Left renal pelvis (tissue), 4 donors: Measurements from ENCODE around the gene CBARP. TPM values are rescaled to one million over a fixed set of nuclear protein-coding genes. Genes with fewer than 3 reads are reported as not detected.
"Not testable (repeated sequence)": the region's sequence is repeated elsewhere in the genome, so short reads cannot be mapped to it uniquely, and the experiment has no call there.

ENCODE experiments used
- DNase-seq, 4 donors: peaks; one replicate each; pipeline ENCODE4 v3.0.0-alpha.2; 2013; ENCODE audit warnings: low read depth in 4 of 4, low spot score in 3 of 4
- polyA plus RNA-seq, 4 donors: library from polyadenylated mRNA; unstranded; fragments of 120-200 nt; gene quantifications; one replicate each; pipeline ENCODE4 v1.2.1, GENCODE V29; 2013; ENCODE audit not compliant: insufficient read length in 4 of 4

Gene CBARP
- polyA plus RNA-seq, 4 donors: 1.4 to 3.5 (median 1.9) TPM

- no peak for DNase-seq
These were observed 16.9 kb upstream of the CBARP start for GRCh38 chr19:1254530-1255185.

GRCh38 chr19:1254081-1254527 is 16.3 kb upstream of the CBARP start:
- DNase-seq: no peak

- DNase-seq: no peak
These were observed 15.8 kb upstream of the CBARP start for GRCh38 chr19:1253514-1254080.

GRCh38 chr19:1252821-1253513 is 15.2 kb upstream of the CBARP start:
- no peak for DNase-seq

- no peak for DNase-seq
These were observed 14.5 kb upstream of the CBARP start for GRCh38 chr19:1252221-1252820.

- DNase-seq: no peak
These were observed 13.8 kb upstream of the CBARP start for GRCh38 chr19:1251330-1252220.

- DNase-seq: no peak
These were observed 12.8 kb upstream of the CBARP start for GRCh38 chr19:1250437-1251260.

GRCh38 chr19:1249990-1250436 is 12.2 kb upstream of the CBARP start:
- no peak for DNase-seq

GRCh38 chr19:1249298-1249989 is 11.6 kb upstream of the CBARP start:
- peak; percentile 92 to 94 (median 93) for DNase-seq

- DNase-seq: no peak
These were observed 11.0 kb upstream of the CBARP start for GRCh38 chr19:1248786-1249297.

- DNase-seq: no peak
These were observed 10.5 kb upstream of the CBARP start, which contains the start of gene MIDN for GRCh38 chr19:1248139-1248785. Gene MIDN (plus strand): TSS chr19:1248583. CDS start chr19:1250297, 1,714 bp downstream.

- no peak for DNase-seq
These were observed 9.9 kb upstream of the CBARP start for GRCh38 chr19:1247748-1248138.

GRCh38 chr19:1246265-1247087 is 8.7 kb upstream of the CBARP start:
- DNase-seq: not testable (repeated sequence)

- DNase-seq: no peak
These were observed 7.9 kb upstream of the CBARP start for GRCh38 chr19:1245494-1246264.

- no peak for DNase-seq
These were observed 7.1 kb upstream of the CBARP start for GRCh38 chr19:1244693-1245451.
